GM23248 (cell line): ENCODE data around the gene NACA2.

Experiments used
- EZH2 ChIP-seq: fragments of 200-600 bp; sonication (generic); IDR thresholded peaks from 2 replicates; pipeline ENCODE4 v1.6.1; 2018; ENCODE audit warnings: antibody characterized with exemption, mild to moderate bottlenecking; ENCODE audit not compliant: insufficient read depth, poor library complexity, severe bottlenecking
- EZH2phosphoT487 ChIP-seq: fragments of 200-600 bp; sonication (generic); IDR thresholded peaks from 2 replicates; pipeline ENCODE4 v1.6.1; 2018; ENCODE audit warnings: antibody characterized with exemption, moderate library complexity, mild to moderate bottlenecking, low read depth; ENCODE audit not compliant: insufficient read depth

- no peak for TF ChIP-seq EZH2phosphoT487
- TF ChIP-seq EZH2, result no peak
These were observed 47.1 kb downstream of the NACA2 start for GRCh38 chr17:61543786-61544415.
